Neural progenitor cell (in vitro differentiated cells): ENCODE data around the gene KPNA1. TPM values are rescaled to one million over a fixed set of nuclear protein-coding genes. Genes with fewer than 3 reads are reported as not detected.

Experiments
- DNase-seq: peaks from one replicate; pipeline ENCODE4 v3.0.0-alpha.2; 2016; ENCODE audit warnings: low spot score
- H2AFZ ChIP-seq: fragments of 200-600 bp; sonication (generic); replicated peaks from 2 replicates; pipeline ENCODE4 v1.6.1; 2016; ENCODE audit warnings: antibody characterized with exemption
- H3F3A ChIP-seq: fragments of 200-600 bp; sonication (generic); 2 replicates; pipeline ENCODE4 v1.6.1; 2016; ENCODE audit warnings: antibody characterized with exemption, low read depth
- H3K27ac ChIP-seq: fragments of 200-600 bp; sonication (generic); 2 replicates; pipeline ENCODE4 v1.5.1; 2016; ENCODE audit warnings: mild to moderate bottlenecking
- H3K27me3 ChIP-seq: fragments of 200-600 bp; sonication (generic); 2 replicates; pipeline ENCODE4 v1.6.1; 2016; ENCODE audit warnings: mild to moderate bottlenecking, moderate library complexity
- H3K36me3 ChIP-seq: fragments of 200-600 bp; sonication (generic); 2 replicates; pipeline ENCODE4 v1.5.1; 2016
- H3K4me1 ChIP-seq: fragments of 200-600 bp; sonication (generic); 2 replicates; pipeline ENCODE4 v1.6.1; 2016; ENCODE audit warnings: mixed run types
- H3K4me2 ChIP-seq: fragments of 200-600 bp; sonication (generic); 2 replicates; pipeline ENCODE4 v1.6.1; 2016
- H3K4me3 ChIP-seq: fragments of 200-600 bp; sonication (generic); 2 replicates; pipeline ENCODE4 v1.5.1; 2016
- H3K79me2 ChIP-seq: fragments of 200-600 bp; sonication (generic); 2 replicates; pipeline ENCODE4 v1.6.1; 2016; ENCODE audit warnings: low read depth
- H3K9ac ChIP-seq: fragments of 200-600 bp; sonication (generic); 2 replicates; pipeline ENCODE4 v1.6.1; 2016
- H3K9me3 ChIP-seq: fragments of 200-600 bp; sonication (generic); 2 replicates; pipeline ENCODE4 v1.5.1; 2016; ENCODE audit warnings: low read depth
- H4K20me1 ChIP-seq: fragments of 200-600 bp; sonication (generic); 2 replicates; pipeline ENCODE4 v1.6.1; 2016; ENCODE audit warnings: low read depth
- H3K27ac Mint-ChIP-seq: 3 replicates; pipeline ENCODE4 v1.8.0; 2021; ENCODE audit warnings: mixed read lengths
- H3K27me3 Mint-ChIP-seq: 2 replicates; pipeline ENCODE4 v1.8.0; 2022; ENCODE audit warnings: low read depth, mild to moderate bottlenecking, inconsistent platforms, moderate library complexity, mixed read lengths; ENCODE audit not compliant: insufficient read depth
- H3K36me3 Mint-ChIP-seq: 3 replicates; pipeline ENCODE4 v1.8.0; 2021; ENCODE audit warnings: mixed read lengths
- H3K4me1 Mint-ChIP-seq: 3 replicates; pipeline ENCODE4 v1.8.0; 2021; ENCODE audit warnings: mixed read lengths
- H3K4me3 Mint-ChIP-seq: 3 replicates; pipeline ENCODE4 v1.8.0; 2021; ENCODE audit warnings: mild to moderate bottlenecking, moderate library complexity, mixed read lengths
- H3K9me3 Mint-ChIP-seq: 3 replicates; pipeline ENCODE4 v1.8.0; 2020; ENCODE audit warnings: mixed read lengths
- CTCF ChIP-seq: fragments of 200-600 bp; sonication (generic); IDR thresholded peaks from 2 replicates; pipeline ENCODE4 v1.5.1; 2017; ENCODE audit warnings: antibody characterized with exemption, mild to moderate bottlenecking
- EZH2 ChIP-seq: fragments of 200-600 bp; sonication (generic); IDR thresholded peaks from 2 replicates; pipeline ENCODE4 v1.6.1; 2017; ENCODE audit warnings: antibody characterized with exemption, mild to moderate bottlenecking, moderate library complexity
- EZH2phosphoT487 ChIP-seq: fragments of 200-600 bp; sonication (generic); IDR thresholded peaks from 2 replicates; pipeline ENCODE4 v1.6.1; 2017; ENCODE audit warnings: antibody characterized with exemption
- total RNA-seq: library from RNA; depleted of rRNA; stranded (reverse); fragments of >200 nt; gene quantifications from 2 replicates; pipeline ENCODE4 v1.2.3, GENCODE V29; 2015; ENCODE audit warnings: low replicate concordance

The KPNA1 gene
- total RNA-seq, 1 donor from 2014 or later: 37.1 TPM

GRCh38 chr3:122414391-122414790 is 100.3 kb downstream of the KPNA1 start:
- no peak overlapping the region for H3K4me2 ChIP-seq
- no peaks in the 10 kb centered on the region for H3K36me3 ChIP-seq
- TF ChIP-seq CTCF: no peak
- TF ChIP-seq EZH2phosphoT487: no peak
- TF ChIP-seq EZH2: no peak
- H3K4me1 ChIP-seq: peaks cover 11% of the 10 kb centered on the region
- no peak overlapping the region for H3K27ac ChIP-seq
- H3K4me3 ChIP-seq: peak overlapping the region; percentile 89
- no peak overlapping the region for H2AFZ ChIP-seq
- H3K9me3 Mint-ChIP-seq: no peaks in the 10 kb centered on the region
- H3F3A ChIP-seq: no peaks in the 10 kb centered on the region
- H3K9me3 ChIP-seq: no peaks in the 10 kb centered on the region
- DNase-seq: no peak
- H3K4me1 Mint-ChIP-seq: peaks cover 26% of the 10 kb centered on the region
- H3K4me3 Mint-ChIP-seq: peak overlapping the region; percentile 99
- peaks cover 52% of the 10 kb centered on the region for H3K79me2 ChIP-seq
- H3K27me3 Mint-ChIP-seq: peaks cover 4% of the 10 kb centered on the region
- H3K27ac Mint-ChIP-seq: no peak overlapping the region
- no peaks in the 10 kb centered on the region for H4K20me1 ChIP-seq
- H3K9ac ChIP-seq: peak overlapping the region; percentile 17
- H3K36me3 Mint-ChIP-seq: peaks cover 3% of the 10 kb centered on the region
- no peaks in the 10 kb centered on the region for H3K27me3 ChIP-seq

DNA sequence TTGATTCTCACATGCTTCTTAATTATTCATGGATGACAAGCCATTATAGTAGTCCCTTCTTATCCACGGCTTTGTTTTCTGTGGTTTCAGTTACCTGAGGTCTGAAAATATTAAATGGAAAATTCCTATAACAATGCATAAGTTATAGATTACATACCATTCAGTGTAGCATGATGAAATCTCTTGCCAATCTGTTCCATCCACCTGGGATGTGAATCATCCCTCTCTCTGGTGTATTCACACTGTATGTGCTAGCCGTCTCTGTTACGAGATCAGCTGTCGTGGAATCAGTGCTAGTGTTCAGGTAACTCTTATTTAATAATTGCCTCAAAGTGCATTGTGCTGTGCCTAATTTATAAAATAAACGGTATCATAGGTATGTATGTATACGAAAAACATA is 104.1 kb downstream of the KPNA1 start:
- peaks cover 24% of the 10 kb centered on the region for H3K79me2 ChIP-seq
- no peaks in the 10 kb centered on the region for H3K36me3 ChIP-seq
- no peak overlapping the region for H2AFZ ChIP-seq
- Mint-ChIP-seq H3K9me3 (no peaks in the 10 kb centered on the region), H3K4me3 (no peak overlapping the region), H3K4me1 (peaks cover 13% of the 10 kb centered on the region), H3K27me3 (no peaks in the 10 kb centered on the region), H3K36me3 (peaks cover 3% of the 10 kb centered on the region), H3K27ac (no peak overlapping the region)
- no peaks in the 10 kb centered on the region for H3K9me3 ChIP-seq
- TF ChIP-seq CTCF (no peak), EZH2 (no peak), EZH2phosphoT487 (no peak)
- H3K27ac ChIP-seq: no peak overlapping the region
- no peaks in the 10 kb centered on the region for H3F3A ChIP-seq
- no peak for DNase-seq
- H4K20me1 ChIP-seq: no peaks in the 10 kb centered on the region
- H3K4me1 ChIP-seq: peaks cover 4% of the 10 kb centered on the region
- no peaks in the 10 kb centered on the region for H3K27me3 ChIP-seq
- no peak overlapping the region for H3K4me3 ChIP-seq
- H3K9ac ChIP-seq: no peak overlapping the region
- no peak overlapping the region for H3K4me2 ChIP-seq

- peaks cover 3% of the 10 kb centered on the region for H3K36me3 Mint-ChIP-seq
- no peak overlapping the region for H3K27ac ChIP-seq
- H3K9me3 ChIP-seq: no peaks in the 10 kb centered on the region
- H3K27me3 Mint-ChIP-seq: no peaks in the 10 kb centered on the region
- H3K4me1 ChIP-seq: peaks cover 3% of the 10 kb centered on the region
- no peaks in the 10 kb centered on the region for H3K36me3 ChIP-seq
- no peak overlapping the region for H3K4me2 ChIP-seq
- TF ChIP-seq EZH2 (no peak), EZH2phosphoT487 (no peak), CTCF (no peak)
- no peak overlapping the region for H3K9ac ChIP-seq
- no peaks in the 10 kb centered on the region for H3K9me3 Mint-ChIP-seq
- no peaks in the 10 kb centered on the region for H4K20me1 ChIP-seq
- H3K27ac Mint-ChIP-seq: no peak overlapping the region
- H3K27me3 ChIP-seq: no peaks in the 10 kb centered on the region
- no peak overlapping the region for H2AFZ ChIP-seq
- H3K4me3 ChIP-seq: no peak overlapping the region
- no peaks in the 10 kb centered on the region for H3F3A ChIP-seq
- no peak overlapping the region for H3K4me3 Mint-ChIP-seq
- H3K4me1 Mint-ChIP-seq: peaks cover 10% of the 10 kb centered on the region
- peaks cover 18% of the 10 kb centered on the region for H3K79me2 ChIP-seq
- DNase-seq: no peak
Observed at GRCh38 chr3:122410111-122410510, 104.6 kb downstream of the KPNA1 start.

DNA sequence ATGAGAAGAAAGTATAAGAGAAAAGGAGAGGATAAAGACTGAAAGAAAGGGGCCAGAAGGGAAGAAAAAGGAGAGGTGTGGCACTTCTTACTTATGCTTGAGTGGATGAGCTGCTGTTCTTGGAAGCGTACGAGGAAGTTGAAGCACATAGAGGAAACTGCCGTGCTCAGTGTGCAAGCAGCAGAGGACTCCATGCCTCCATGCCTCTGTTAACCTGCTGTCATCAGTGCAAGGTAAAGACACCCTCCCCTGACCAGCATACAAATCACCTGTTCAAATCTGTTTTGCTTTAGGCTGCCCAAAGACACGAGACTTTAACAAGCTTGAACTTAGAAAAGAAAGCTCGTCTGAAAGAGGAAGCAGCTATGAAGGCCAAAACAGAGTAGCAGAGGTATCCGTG is 105.3 kb downstream of the KPNA1 start:
- peaks cover 3% of the 10 kb centered on the region for H3K36me3 Mint-ChIP-seq
- H3K27ac Mint-ChIP-seq: no peak overlapping the region
- TF ChIP-seq CTCF (no peak), EZH2 (no peak), EZH2phosphoT487 (no peak)
- H3K27me3 ChIP-seq: no peaks in the 10 kb centered on the region
- H3K36me3 ChIP-seq: no peaks in the 10 kb centered on the region
- no peaks in the 10 kb centered on the region for H3K4me1 ChIP-seq
- H3K4me1 Mint-ChIP-seq: peaks cover 4% of the 10 kb centered on the region
- H3K9me3 ChIP-seq: no peaks in the 10 kb centered on the region
- no peak overlapping the region for H3K4me3 Mint-ChIP-seq
- no peak overlapping the region for H3K9ac ChIP-seq
- no peak for DNase-seq
- H3K79me2 ChIP-seq: peaks cover 12% of the 10 kb centered on the region
- no peak overlapping the region for H3K27ac ChIP-seq
- H4K20me1 ChIP-seq: no peaks in the 10 kb centered on the region
- H3K9me3 Mint-ChIP-seq: no peaks in the 10 kb centered on the region
- no peak overlapping the region for H2AFZ ChIP-seq
- H3K4me2 ChIP-seq: peak overlapping the region; percentile 27
- no peak overlapping the region for H3K4me3 ChIP-seq
- no peaks in the 10 kb centered on the region for H3K27me3 Mint-ChIP-seq
- no peaks in the 10 kb centered on the region for H3F3A ChIP-seq
